ENCODE results near the gene POC1A.

Gene POC1A

DNA sequence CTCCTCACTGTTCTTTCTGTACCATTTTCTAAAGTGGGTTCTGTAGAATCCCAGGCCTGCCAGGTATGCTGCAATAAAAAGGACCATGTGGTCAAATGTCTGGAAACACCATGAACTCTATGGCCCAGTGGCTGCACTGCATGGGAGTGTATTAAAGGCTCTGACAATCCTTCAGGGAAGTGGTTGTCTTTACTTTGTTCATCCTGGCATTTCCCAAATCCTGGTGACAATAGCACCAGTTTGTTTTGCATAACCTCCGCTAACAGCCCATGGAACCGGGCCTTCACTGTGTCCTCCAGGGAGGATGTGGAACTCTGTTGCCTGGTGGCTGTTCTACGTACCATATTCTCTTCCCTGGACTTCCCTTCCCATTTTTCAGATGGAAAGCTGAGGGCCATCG lies 86.7 kb downstream of the POC1A start:
- no peak for DNase-seq (ENCODE audit: low spot score)
- TF ChIP-seq, protein P1, sequence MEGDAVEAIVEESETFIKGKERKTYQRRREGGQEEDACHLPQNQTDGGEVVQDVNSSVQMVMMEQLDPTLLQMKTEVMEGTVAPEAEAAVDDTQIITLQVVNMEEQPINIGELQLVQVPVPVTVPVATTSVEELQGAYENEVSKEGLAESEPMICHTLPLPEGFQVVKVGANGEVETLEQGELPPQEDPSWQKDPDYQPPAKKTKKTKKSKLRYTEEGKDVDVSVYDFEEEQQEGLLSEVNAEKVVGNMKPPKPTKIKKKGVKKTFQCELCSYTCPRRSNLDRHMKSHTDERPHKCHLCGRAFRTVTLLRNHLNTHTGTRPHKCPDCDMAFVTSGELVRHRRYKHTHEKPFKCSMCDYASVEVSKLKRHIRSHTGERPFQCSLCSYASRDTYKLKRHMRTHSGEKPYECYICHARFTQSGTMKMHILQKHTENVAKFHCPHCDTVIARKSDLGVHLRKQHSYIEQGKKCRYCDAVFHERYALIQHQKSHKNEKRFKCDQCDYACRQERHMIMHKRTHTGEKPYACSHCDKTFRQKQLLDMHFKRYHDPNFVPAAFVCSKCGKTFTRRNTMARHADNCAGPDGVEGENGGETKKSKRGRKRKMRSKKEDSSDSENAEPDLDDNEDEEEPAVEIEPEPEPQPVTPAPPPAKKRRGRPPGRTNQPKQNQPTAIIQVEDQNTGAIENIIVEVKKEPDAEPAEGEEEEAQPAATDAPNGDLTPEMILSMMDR (IDR thresholded peaks at IDR 0.05; ENCODE audit: extremely low read depth, insufficient read depth, missing control alignments): no peak
- in situ Hi-C loops (cut with MboI; ENCODE audit: low pct_unique_long_range_greater_than_20kb, low sequenced_read_pairs, unreplicated experiment): no loop called here

DNA sequence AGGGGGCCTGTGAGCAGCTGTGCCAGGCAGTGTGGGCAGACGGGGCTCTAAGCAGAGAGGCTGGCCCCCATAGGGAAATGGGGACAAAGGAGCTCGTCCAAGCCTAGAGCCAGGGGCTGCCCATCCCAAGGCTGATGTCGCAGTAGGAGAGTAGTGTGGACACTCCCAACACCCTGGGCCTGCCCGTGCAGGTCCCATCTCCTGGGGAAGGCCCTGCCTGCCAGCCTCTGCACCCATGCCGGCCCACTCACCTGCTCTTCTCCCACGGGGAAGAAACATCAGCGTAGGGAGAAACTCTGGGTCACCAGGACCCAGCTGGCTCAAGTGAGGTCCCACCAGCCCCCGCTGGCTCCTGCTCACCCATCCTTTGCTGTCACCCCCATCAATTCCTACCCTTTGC lies 87.2 kb downstream of the POC1A start:
- in situ Hi-C loops (cut with MboI; ENCODE audit: low pct_unique_long_range_greater_than_20kb, low sequenced_read_pairs, unreplicated experiment): no loop called here
- TF ChIP-seq, protein P1 (IDR thresholded peaks at IDR 0.05; ENCODE audit: extremely low read depth, insufficient read depth, missing control alignments): no peak
- no peak for DNase-seq (ENCODE audit: low spot score)

DNA sequence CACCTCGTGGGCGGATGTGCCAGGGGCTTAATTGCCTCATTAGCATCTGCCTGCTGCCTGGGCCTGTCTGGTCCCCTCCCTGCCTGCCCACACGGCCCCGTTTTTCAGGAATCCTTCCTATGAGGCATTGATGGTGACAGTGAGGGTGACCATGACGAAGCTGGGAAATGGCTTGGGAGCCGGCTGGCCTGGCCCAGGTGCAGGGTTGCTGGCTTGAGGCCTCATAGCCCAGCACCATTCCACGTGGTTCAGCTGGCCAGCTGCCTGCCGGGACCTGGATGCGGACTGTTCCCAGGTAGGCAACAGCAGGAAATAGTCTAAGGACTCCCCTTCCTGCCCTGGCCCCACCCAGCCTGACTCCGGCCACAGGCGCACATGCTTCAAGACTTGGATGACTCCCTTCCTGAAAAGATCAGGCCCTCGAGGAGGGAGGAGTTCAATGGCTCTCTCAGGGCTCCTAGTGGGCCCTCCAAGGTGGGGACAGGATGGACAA lies 88.9 kb downstream of the POC1A start:
- TF ChIP-seq, protein P1 (IDR thresholded peaks at IDR 0.05; ENCODE audit: extremely low read depth, insufficient read depth, missing control alignments): no peak
- no peak for DNase-seq (ENCODE audit: low spot score)
- in situ Hi-C loops (cut with MboI; ENCODE audit: low pct_unique_long_range_greater_than_20kb, low sequenced_read_pairs, unreplicated experiment): no loop called here

DNA sequence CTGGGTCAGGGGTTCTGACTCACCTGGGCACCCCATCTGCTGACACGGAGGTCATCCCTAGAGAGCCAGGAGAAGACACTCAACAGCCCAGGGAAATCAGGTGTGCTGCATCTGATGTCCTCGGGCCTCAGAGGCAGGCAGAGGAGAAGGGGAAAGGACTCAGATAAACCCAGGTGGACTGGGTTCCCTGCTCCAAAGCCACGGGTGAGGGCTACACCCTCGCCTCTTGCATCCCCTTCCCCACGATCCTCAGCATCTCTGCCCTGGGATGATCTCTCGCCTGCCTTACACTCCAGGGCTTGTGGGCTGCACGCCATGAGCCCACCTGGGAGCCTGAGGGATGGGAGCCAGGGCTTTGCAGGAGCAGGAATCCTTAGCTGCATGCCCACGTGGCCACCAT lies 89.7 kb downstream of the POC1A start:
- TF ChIP-seq, protein P1 (IDR thresholded peaks at IDR 0.05; ENCODE audit: extremely low read depth, insufficient read depth, missing control alignments): no peak
- in situ Hi-C loops (cut with MboI; ENCODE audit: low pct_unique_long_range_greater_than_20kb, low sequenced_read_pairs, unreplicated experiment): no loop called here
- DNase-seq (ENCODE audit: low spot score): no peak

DNA sequence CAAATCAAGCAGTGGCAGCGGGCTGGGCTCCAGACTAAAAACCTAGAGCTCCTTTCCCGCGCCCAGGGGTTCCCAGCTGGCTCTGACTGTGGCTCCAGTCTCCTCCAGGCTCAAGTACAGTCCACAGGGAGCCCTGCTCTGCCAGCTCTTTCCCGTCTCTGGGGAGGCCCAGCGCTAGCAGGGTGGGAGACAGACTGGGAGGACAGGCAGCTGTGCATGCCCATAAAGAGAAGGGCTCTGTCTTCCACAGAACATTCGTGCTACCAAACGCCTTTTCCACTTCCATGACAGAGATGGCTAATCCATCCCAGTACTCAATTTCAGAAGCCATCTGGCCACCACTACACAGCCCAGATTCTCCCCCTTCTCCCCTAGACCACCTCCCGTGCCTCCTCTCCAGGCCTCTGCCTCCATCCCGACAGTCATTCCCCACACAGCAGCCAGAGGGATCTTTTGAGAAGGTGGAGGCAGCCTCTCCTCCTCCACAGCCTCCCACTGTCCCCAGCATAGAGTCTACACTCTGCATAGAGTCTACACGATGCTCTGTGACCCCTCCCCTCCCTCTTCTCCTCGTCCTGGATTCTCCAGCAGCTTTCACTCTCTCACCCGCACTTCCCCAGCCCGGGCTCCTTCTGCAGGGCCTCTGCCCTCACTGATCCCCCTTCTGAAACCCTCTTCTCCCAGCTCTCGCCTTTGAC lies 91.0 kb downstream of the POC1A start:
- in situ Hi-C loops (cut with MboI; ENCODE audit: low pct_unique_long_range_greater_than_20kb, low sequenced_read_pairs, unreplicated experiment): no loop called here

DNA sequence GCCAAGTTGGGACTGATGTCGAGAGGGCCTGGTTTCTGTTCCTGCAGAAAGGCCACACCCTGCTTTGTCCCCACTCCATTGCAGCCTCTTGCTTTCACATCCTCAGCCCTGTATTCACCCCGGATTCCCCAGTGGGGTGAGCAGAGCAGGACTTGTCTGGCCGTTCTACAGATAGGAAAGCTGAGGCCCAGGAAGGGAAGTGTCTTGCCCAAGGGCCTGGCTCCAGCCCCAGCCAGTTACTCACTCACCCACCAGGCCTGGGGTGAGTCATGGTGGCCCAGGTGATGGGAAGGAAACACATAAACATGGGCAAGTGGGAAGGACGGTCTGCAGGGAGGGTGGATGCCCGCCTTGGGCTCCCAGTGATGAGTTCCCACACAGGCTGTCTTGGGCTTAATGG lies 91.7 kb downstream of the POC1A start:
- peak; percentile 56 for DNase-seq (ENCODE audit: low spot score)
- TF ChIP-seq, protein P1 (IDR thresholded peaks at IDR 0.05; ENCODE audit: extremely low read depth, insufficient read depth, missing control alignments): no peak
- in situ Hi-C loops (cut with MboI; ENCODE audit: low pct_unique_long_range_greater_than_20kb, low sequenced_read_pairs, unreplicated experiment): no loop called here

More for the DNA sequence above, 91.0 kb downstream of the POC1A start:
- TF ChIP-seq, protein P1 (IDR thresholded peaks at IDR 0.05; ENCODE audit: extremely low read depth, insufficient read depth, missing control alignments): no peak
- DNase-seq (ENCODE audit: low spot score): no peak
